ENCODE results near the gene ARPP19. TPM values are rescaled to one million over a fixed set of nuclear protein-coding genes. Genes with fewer than 3 reads are reported as not detected.

ARPP19 gene
- total RNA-seq, 4 donors from 2014 or later = 37.7 to 106 (median 63.7) TPM

- no peaks in the 10 kb centered on the region for H3K9me3 ChIP-seq
- no peaks in the 10 kb centered on the region for H3K36me3 ChIP-seq
- TF ChIP-seq POLR2A (IDR thresholded peaks at IDR 0.05) (peak in 1 of 2 donors; percentile 25), CTCF (IDR thresholded peaks at IDR 0.05) (peak in 3 of 6 experiments; percentile 3 to 39 (median 15))
- H3K27ac ChIP-seq = peak within 1 kb of the TSS; percentile 69 to 92 (median 83)
- H3K4me1 ChIP-seq = peaks cover 0 to 21% (median 2%) of the 10 kb centered on the region in 4 donors
- peak within 1 kb of the TSS; percentile 70 to 86 (median 76) for H3K4me3 ChIP-seq
- peaks cover 0 to 4% of the 10 kb centered on the region in 2 donors for H3K27me3 ChIP-seq
- DNase-seq = peak; percentile 75 to 90 (median 76)
Observed at GRCh38 chr15:52528564-52529340, 40.1 kb downstream of the ARPP19 start, which contains the start of gene MYO5A. TSS of gene MYO5A (minus strand) at chr15:52528880. CDS start at chr15:52528806, 74 bp downstream.

GRCh38 chr15:52527911-52528563 lies 40.8 kb downstream of the ARPP19 start:
- peak; percentile 50 to 60 (median 56) for DNase-seq

GRCh38 chr15:52527196-52527910 lies 41.5 kb downstream of the ARPP19 start:
- Histone ChIP-seq H3K9me3 (no peaks in the 10 kb centered on the region), H3K4me3 (peak overlapping the region; percentile 70 to 86 (median 76)), H3K4me1 (peaks cover 0 to 21% (median 2%) of the 10 kb centered on the region in 4 donors), H3K27me3 (peaks cover 0 to 4% of the 10 kb centered on the region in 2 donors), H3K27ac (peak overlapping the region in 1 of 4 donors; percentile 82), H3K36me3 (no peaks in the 10 kb centered on the region)
- no peak for DNase-seq
- no peak for TF ChIP-seq POLR2A (IDR thresholded peaks at IDR 0.05)
- TF ChIP-seq CTCF (IDR thresholded peaks at IDR 0.05) = no peak

More at GRCh38 chr15:52527911-52528563, 40.8 kb downstream of the ARPP19 start:
- Histone ChIP-seq H3K4me3 (peak overlapping the region; percentile 70 to 86 (median 76)), H3K27me3 (peaks cover 0 to 4% of the 10 kb centered on the region in 2 donors), H3K36me3 (no peaks in the 10 kb centered on the region), H3K4me1 (peaks cover 0 to 21% (median 2%) of the 10 kb centered on the region in 4 donors), H3K27ac (peak overlapping the region; percentile 69 to 92 (median 83)), H3K9me3 (no peaks in the 10 kb centered on the region)
- no peak for TF ChIP-seq CTCF (IDR thresholded peaks at IDR 0.05)

GRCh38 chr15:52524223-52525136 lies 44.4 kb downstream of the ARPP19 start:
- DNase-seq = no peak
- TF ChIP-seq CTCF (IDR thresholded peaks at IDR 0.05) = no peak
- no peak for TF ChIP-seq POLR2A (IDR thresholded peaks at IDR 0.05)
- no peaks in the 10 kb centered on the region for H3K9me3 ChIP-seq
- no peaks in the 10 kb centered on the region for H3K36me3 ChIP-seq
- peaks cover 0 to 16% (median 0%) of the 10 kb centered on the region in 4 donors for H3K4me1 ChIP-seq
- H3K27ac ChIP-seq = no peak overlapping the region
- H3K27me3 ChIP-seq = peaks cover 0 to 4% of the 10 kb centered on the region in 2 donors
- H3K4me3 ChIP-seq = no peak overlapping the region

Measured in Peyer's patch (tissue), 4 donors.